Liver (tissue), 9 donors: ENCODE measurements around the gene RNF157. TPM values are rescaled to one million over a fixed set of nuclear protein-coding genes. Genes with fewer than 3 reads are reported as not detected.

Source experiments
- DNase-seq: peaks from one replicate; pipeline ENCODE4 v3.0.0-alpha.2; 2017; ENCODE audit warnings: low spot score
- H3K27ac ChIP-seq, 2 donors: one replicate each; pipeline ENCODE4 v1.7.0; 2013; ENCODE audit warnings: inconsistent platforms in 2 of 2, low read length in 2 of 2, control low read depth in 1 of 2, low read depth in 1 of 2, mild to moderate bottlenecking in 1 of 2
- H3K27me3 ChIP-seq, 4 donors: one replicate each; pipeline versions ENCODE4 v1.6.1 to v1.7.0; 2013; ENCODE audit warnings: low read length in 3 of 4, inconsistent platforms in 1 of 4, mild to moderate bottlenecking in 1 of 4, moderate library complexity in 1 of 4; ENCODE audit not compliant: control insufficient read depth in 4 of 4, insufficient read depth in 4 of 4
- H3K36me3 ChIP-seq, 4 donors: one replicate each; pipeline versions ENCODE4 v1.6.1 to v1.7.0; 2013; ENCODE audit warnings: low read length in 3 of 4, mild to moderate bottlenecking in 3 of 4, low read depth in 1 of 4, moderate library complexity in 1 of 4; ENCODE audit not compliant: control insufficient read depth in 4 of 4, insufficient read depth in 3 of 4
- H3K4me1 ChIP-seq, 4 donors: one replicate each; pipeline versions ENCODE4 v1.6.1 to v1.7.0; 2013; ENCODE audit warnings: low read length in 3 of 4, mild to moderate bottlenecking in 3 of 4, moderate library complexity in 1 of 4; ENCODE audit not compliant: control insufficient read depth in 4 of 4, insufficient read depth in 4 of 4
- H3K4me3 ChIP-seq, 3 donors: one replicate each; pipeline versions ENCODE4 v1.6.1 to v1.7.0; 2013; ENCODE audit warnings: low read length in 3 of 3, control low read depth in 1 of 3, low read depth in 1 of 3, mild to moderate bottlenecking in 1 of 3
- H3K9ac ChIP-seq, 2 donors: one replicate each; pipeline ENCODE4 v1.7.0; 2013; ENCODE audit warnings: low read length in 2 of 2, mild to moderate bottlenecking in 2 of 2, moderate library complexity in 2 of 2, control low read depth in 1 of 2, low read depth in 1 of 2
- H3K9me3 ChIP-seq, 4 donors: one replicate each; pipeline versions ENCODE4 v1.6.1 to v1.7.0; 2013; ENCODE audit warnings: low read length in 3 of 4; ENCODE audit not compliant: control insufficient read depth in 4 of 4
- EGR1 ChIP-seq, 2 donors: IDR thresholded peaks; 2 replicates each; pipeline ENCODE4 v1.6.1; 2016 to 2018; ENCODE audit warnings: antibody characterized with exemption in 2 of 2, low read depth in 2 of 2
- FOXA1 ChIP-seq: IDR thresholded peaks from 2 replicates; pipeline ENCODE4 v1.6.1; 2016; ENCODE audit warnings: antibody characterized with exemption
- GABPA ChIP-seq, 2 donors: IDR thresholded peaks in 1 of 2; conservative IDR thresholded peaks in 1 of 2; 2 replicates each; pipeline ENCODE4 v1.6.1; 2016; ENCODE audit warnings: antibody characterized with exemption in 2 of 2, mild to moderate bottlenecking in 1 of 2, moderate library complexity in 1 of 2
- HNF4A ChIP-seq, 2 donors: conservative IDR thresholded peaks; 2 replicates each; pipeline ENCODE4 v1.6.1; 2016; ENCODE audit warnings: antibody characterized with exemption in 2 of 2, mild to moderate bottlenecking in 2 of 2
- HNF4G ChIP-seq: IDR thresholded peaks from 2 replicates; pipeline ENCODE4 v1.6.1; 2016; ENCODE audit warnings: antibody characterized with exemption
- MAX ChIP-seq: IDR thresholded peaks from 2 replicates; pipeline ENCODE4 v1.6.1; 2016; ENCODE audit warnings: antibody characterized with exemption
- SP1 ChIP-seq: IDR thresholded peaks from 2 replicates; pipeline ENCODE4 v1.6.1; 2018; ENCODE audit warnings: antibody characterized with exemption, mild to moderate bottlenecking
- ZBTB33 ChIP-seq: IDR thresholded peaks from 2 replicates; pipeline ENCODE4 v1.6.1; 2016; ENCODE audit warnings: antibody characterized with exemption
- WGBS: extraction: QIAGEN DNeasy Blood & Tissue Kit; methylation state at CpG from one replicate; pipeline ENCODE4 v1.1.7; 2013; 5-methylcytosine and 5-hydroxymethylcytosine counted together
- polyA plus RNA-seq, 2 donors: library from polyadenylated mRNA; stranded (reverse) in 1 of 2; unstranded in 1 of 2; fragments of 200-250 nt in 1 of 2; fragments of >200 nt in 1 of 2; fragmentation: Nextera tagmentation in 1 of 2; extraction: Ambion mirVana in 1 of 2; gene quantifications; one replicate each; pipeline versions ENCODE4 v1.2.1 to v1.2.3, GENCODE V29; 2013 to 2015
- total RNA-seq, 2 donors: library from RNA; depleted of rRNA; stranded (reverse); fragments of >200 nt; gene quantifications; one replicate each; pipeline ENCODE4 v1.2.3, GENCODE V29; 2014
- TF ChIP-seq, protein P1 (sequence below): IDR thresholded peaks from 2 replicates; pipeline ENCODE4 v1.6.1; 2016; ENCODE audit warnings: antibody characterized with exemption
- donor health status: healthy.
- donor health status: healthy.
- donor health status: healthy.
- donor health status: healthy.
- donor health status: healthy.

Gene RNF157
- total and polyA plus RNA-seq, 4 donors, result 0.42 to 2.9 (median 0.66) TPM

GRCh38 chr17:76274112-76274956 lies 34.0 kb upstream of the RNF157 start:
- Histone ChIP-seq H3K36me3 (peaks cover 0 to 1% (median 0%) of the 10 kb centered on the region in 4 donors), H3K9ac (no peak overlapping the region)

GRCh38 chr17:76273445-76274111 lies 33.3 kb upstream of the RNF157 start:
- Histone ChIP-seq H3K36me3 (peaks cover 0 to 3% (median 0%) of the 10 kb centered on the region in 4 donors), H3K4me1 (peaks cover 7 to 23% (median 16%) of the 10 kb centered on the region in 4 donors), H3K9me3 (no peaks in the 10 kb centered on the region), H3K27ac (no peak overlapping the region), H3K9ac (no peak overlapping the region), H3K27me3 (no peaks in the 10 kb centered on the region), H3K4me3 (no peak overlapping the region)
- no peak for DNase-seq
- TF ChIP-seq EGR1 (IDR thresholded peaks at IDR 0.05; ENCODE audit: low read depth in 2 of 2), result no peak
- TF ChIP-seq FOXA1, result no peak
- no peak for TF ChIP-seq SP1
- no peak for TF ChIP-seq HNF4A (conservative IDR thresholded peaks at IDR 0.05)
- no peak for TF ChIP-seq ZBTB33
- TF ChIP-seq, protein P1, sequence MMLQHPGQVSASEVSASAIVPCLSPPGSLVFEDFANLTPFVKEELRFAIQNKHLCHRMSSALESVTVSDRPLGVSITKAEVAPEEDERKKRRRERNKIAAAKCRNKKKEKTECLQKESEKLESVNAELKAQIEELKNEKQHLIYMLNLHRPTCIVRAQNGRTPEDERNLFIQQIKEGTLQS, result no peak
- no peak for TF ChIP-seq GABPA (IDR thresholded peaks at IDR 0.05 in 1 of 2, conservative IDR thresholded peaks at IDR 0.05 in 1 of 2)
- WGBS, result 81% methylated on average over 26 of the region's 26 CpGs

More at GRCh38 chr17:76274112-76274956, 34.0 kb upstream of the RNF157 start:
- TF ChIP-seq MAX (no peak), HNF4G (no peak)
- Histone ChIP-seq H3K4me1 (peaks cover 7 to 22% (median 15%) of the 10 kb centered on the region in 4 donors), H3K27ac (no peak overlapping the region), H3K9me3 (no peaks in the 10 kb centered on the region), H3K27me3 (no peaks in the 10 kb centered on the region), H3K4me3 (no peak overlapping the region)
- WGBS, result 75% methylated on average over 21 of the region's 21 CpGs
- no peak for DNase-seq

DNA sequence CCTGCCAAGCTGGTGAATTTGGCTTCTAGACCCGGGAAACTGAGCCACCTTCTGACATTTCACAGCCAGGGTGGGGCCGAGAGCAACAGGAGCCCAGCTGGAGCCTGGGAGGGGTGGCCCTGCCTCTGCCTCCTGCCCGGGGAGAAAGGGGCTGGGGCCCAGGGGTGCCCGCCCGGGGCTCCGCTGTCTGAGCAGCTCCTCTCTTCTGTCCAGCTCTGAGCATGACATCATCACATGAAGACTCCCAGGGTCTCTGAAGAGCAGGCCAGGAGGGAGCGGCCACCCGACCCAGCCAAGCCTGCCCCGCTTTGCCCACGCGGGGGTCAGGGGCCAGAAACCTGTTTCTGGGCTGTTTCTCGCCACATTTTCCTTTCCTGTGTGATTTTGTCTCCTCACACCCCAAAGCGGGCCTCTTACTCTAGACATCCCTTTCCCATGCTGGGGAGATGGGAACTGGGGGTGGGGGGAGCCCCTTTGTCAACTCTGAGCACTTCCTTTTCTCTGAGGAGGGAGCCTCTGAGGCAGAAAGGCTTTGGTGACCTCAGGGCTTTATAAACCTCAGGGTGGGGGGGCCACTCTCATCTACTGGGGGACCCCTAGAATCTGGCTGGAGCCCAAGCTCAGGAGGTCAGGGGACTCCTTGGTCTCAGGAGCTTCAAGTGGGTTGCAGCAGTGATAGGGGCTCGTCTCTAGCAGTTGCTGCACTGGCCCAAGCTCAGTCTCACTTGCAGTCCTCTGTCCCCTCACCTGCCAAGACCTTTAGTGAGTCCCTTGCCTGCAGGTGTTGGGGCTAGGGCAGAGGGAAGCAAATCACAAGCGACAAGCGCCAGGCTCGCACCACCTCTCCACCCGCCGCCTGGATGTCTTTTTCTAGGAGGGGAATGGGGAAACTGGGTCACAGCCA lies 32.5 kb upstream of the RNF157 start:
- H3K4me1 ChIP-seq, result peaks cover 7 to 26% (median 20%) of the 10 kb centered on the region in 4 donors
- 78% methylated on average over 19 of the region's 19 CpGs for WGBS
- TF ChIP-seq EGR1 (IDR thresholded peaks at IDR 0.05; ENCODE audit: low read depth in 2 of 2) (no peak), HNF4A (conservative IDR thresholded peaks at IDR 0.05) (no peak)

More for the DNA sequence above, 32.5 kb upstream of the RNF157 start:
- Histone ChIP-seq H3K27me3 (no peaks in the 10 kb centered on the region), H3K27ac (peak overlapping the region in 1 of 2 donors; percentile 59), H3K9me3 (no peaks in the 10 kb centered on the region), H3K4me3 (no peak overlapping the region), H3K9ac (no peak overlapping the region), H3K36me3 (peaks cover 0 to 3% (median 0%) of the 10 kb centered on the region in 4 donors)
- DNase-seq, result no peak
